Gastrocnemius medialis (tissue), 4 donors: ENCODE measurements around the gene NAGA.
"Not testable (repeated sequence)": the region's sequence is repeated elsewhere in the genome, so short reads cannot be mapped to it uniquely, and the experiment has no call there.

Source experiments
- POLR2A ChIP-seq, 2 donors: fragments of 450-650 bp; IDR thresholded peaks; one replicate each; pipeline ENCODE4 v1.6.1; 2017; ENCODE audit warnings: antibody characterized with exemption in 2 of 2, mild to moderate bottlenecking in 2 of 2, moderate library complexity in 2 of 2
- TF ChIP-seq, protein P1 (sequence below), 5 experiments: fragments of 450-650 bp in 3 of 5; fragments of 200-600 bp in 2 of 5; sonication (generic) in 2 of 5; IDR thresholded peaks in 4 of 5; conservative IDR thresholded peaks in 1 of 5; 1 replicate in 4 of 5; 2 replicates in 1 of 5; pipeline ENCODE4 v1.5.1; 2016 to 2019; ENCODE audit warnings: antibody characterized with exemption in 5 of 5, mild to moderate bottlenecking in 3 of 5, moderate library complexity in 3 of 5

DNA sequence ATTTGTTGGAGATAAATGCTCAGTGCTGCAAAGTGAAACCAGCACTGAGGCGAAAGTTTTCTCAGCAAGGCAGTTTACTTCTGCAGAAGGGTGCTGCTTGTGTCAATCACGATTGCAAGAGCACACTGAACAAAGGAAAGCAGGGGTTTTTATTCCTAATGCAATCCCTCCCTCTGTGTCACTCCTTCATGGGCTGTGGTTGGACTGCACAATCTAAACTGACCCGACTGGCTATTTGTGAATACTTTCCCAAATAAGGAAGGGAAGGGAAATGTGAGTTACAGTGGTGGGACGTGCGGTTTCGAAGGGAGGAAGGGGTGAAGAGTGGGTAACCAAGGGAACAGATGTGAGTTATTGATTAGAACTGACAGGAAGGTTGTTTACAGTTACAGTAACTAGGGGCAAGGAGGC, 44.8 kb upstream of the NAGA start:
- TF ChIP-seq POLR2A (IDR thresholded peaks at IDR 0.05) = not testable (repeated sequence)
- TF ChIP-seq, protein P1, sequence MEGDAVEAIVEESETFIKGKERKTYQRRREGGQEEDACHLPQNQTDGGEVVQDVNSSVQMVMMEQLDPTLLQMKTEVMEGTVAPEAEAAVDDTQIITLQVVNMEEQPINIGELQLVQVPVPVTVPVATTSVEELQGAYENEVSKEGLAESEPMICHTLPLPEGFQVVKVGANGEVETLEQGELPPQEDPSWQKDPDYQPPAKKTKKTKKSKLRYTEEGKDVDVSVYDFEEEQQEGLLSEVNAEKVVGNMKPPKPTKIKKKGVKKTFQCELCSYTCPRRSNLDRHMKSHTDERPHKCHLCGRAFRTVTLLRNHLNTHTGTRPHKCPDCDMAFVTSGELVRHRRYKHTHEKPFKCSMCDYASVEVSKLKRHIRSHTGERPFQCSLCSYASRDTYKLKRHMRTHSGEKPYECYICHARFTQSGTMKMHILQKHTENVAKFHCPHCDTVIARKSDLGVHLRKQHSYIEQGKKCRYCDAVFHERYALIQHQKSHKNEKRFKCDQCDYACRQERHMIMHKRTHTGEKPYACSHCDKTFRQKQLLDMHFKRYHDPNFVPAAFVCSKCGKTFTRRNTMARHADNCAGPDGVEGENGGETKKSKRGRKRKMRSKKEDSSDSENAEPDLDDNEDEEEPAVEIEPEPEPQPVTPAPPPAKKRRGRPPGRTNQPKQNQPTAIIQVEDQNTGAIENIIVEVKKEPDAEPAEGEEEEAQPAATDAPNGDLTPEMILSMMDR (IDR thresholded peaks at IDR 0.05 in 4 of 5, conservative IDR thresholded peaks at IDR 0.05 in 1 of 5) = not testable (repeated sequence)
